HG03066 (cell line): ENCODE data around the gene F5.
"Not testable (repeated sequence)": the region's sequence is repeated elsewhere in the genome, so short reads cannot be mapped to it uniquely, and the experiment has no call there.

ENCODE experiments used
- ATAC-seq: cut with Tn5 transposase; IDR thresholded peaks from one replicate; pipeline ENCODE4 v1.9.1; 2021; ENCODE audit warnings: low read depth; ENCODE audit not compliant: unreplicated experiment

The F5 gene

GRCh38 chr1:169511316-169512005, 74.8 kb downstream of the F5 start:
- ATAC-seq, result no peak

GRCh38 chr1:169510060-169510459, 76.2 kb downstream of the F5 start:
- no peak for ATAC-seq

- ATAC-seq, result no peak
Measured at GRCh38 chr1:169509354-169509753, 76.9 kb downstream of the F5 start.

GRCh38 chr1:169508432-169509338, 77.6 kb downstream of the F5 start:
- no peak for ATAC-seq

GRCh38 chr1:169507413-169507812, 78.9 kb downstream of the F5 start:
- no peak for ATAC-seq

GRCh38 chr1:169503601-169504000, 82.7 kb downstream of the F5 start:
- ATAC-seq, result not testable (repeated sequence)

GRCh38 chr1:169499807-169500206, 86.5 kb downstream of the F5 start:
- ATAC-seq, result no peak

GRCh38 chr1:169497317-169497716, 89.0 kb downstream of the F5 start:
- no peak for ATAC-seq

- no peak for ATAC-seq
Measured at GRCh38 chr1:169495916-169496315, 90.4 kb downstream of the F5 start.

- ATAC-seq, result no peak
Measured at GRCh38 chr1:169495046-169495775, 91.1 kb downstream of the F5 start.

GRCh38 chr1:169494343-169494742, 91.9 kb downstream of the F5 start:
- ATAC-seq, result no peak

GRCh38 chr1:169493251-169493650, 93.0 kb downstream of the F5 start:
- ATAC-seq, result no peak

GRCh38 chr1:169491845-169492281, 94.4 kb downstream of the F5 start:
- no peak for ATAC-seq

GRCh38 chr1:169488157-169488556, 98.1 kb downstream of the F5 start:
- ATAC-seq, result no peak

GRCh38 chr1:169487561-169487960, 98.7 kb downstream of the F5 start:
- ATAC-seq, result no peak

GRCh38 chr1:169487133-169487532, 99.1 kb downstream of the F5 start:
- ATAC-seq, result no peak

GRCh38 chr1:169486281-169487051, 99.8 kb downstream of the F5 start:
- ATAC-seq, result no peak

GRCh38 chr1:169485431-169486280, 100.6 kb downstream of the F5 start, which contains the start of gene SLC19A2:
Gene SLC19A2, minus strand, starts transcription at chr1:169485944. Its CDS starts 178 bp downstream, at chr1:169485766.
- peak; percentile 99 for ATAC-seq

GRCh38 chr1:169484683-169485430, 101.4 kb downstream of the F5 start:
- peak; percentile 16 for ATAC-seq
